ENCODE results near the gene BBC3. TPM values are rescaled to one million over a fixed set of nuclear protein-coding genes. Genes with fewer than 3 reads are reported as not detected.
"Not testable (repeated sequence)": the region's sequence is repeated elsewhere in the genome, so short reads cannot be mapped to it uniquely, and the experiment has no call there.

BBC3 gene, protein sequence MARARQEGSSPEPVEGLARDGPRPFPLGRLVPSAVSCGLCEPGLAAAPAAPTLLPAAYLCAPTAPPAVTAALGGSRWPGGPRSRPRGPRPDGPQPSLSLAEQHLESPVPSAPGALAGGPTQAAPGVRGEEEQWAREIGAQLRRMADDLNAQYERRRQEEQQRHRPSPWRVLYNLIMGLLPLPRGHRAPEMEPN
- total RNA-seq = 20.2 and 22.0 TPM in 2 replicates

DNA sequence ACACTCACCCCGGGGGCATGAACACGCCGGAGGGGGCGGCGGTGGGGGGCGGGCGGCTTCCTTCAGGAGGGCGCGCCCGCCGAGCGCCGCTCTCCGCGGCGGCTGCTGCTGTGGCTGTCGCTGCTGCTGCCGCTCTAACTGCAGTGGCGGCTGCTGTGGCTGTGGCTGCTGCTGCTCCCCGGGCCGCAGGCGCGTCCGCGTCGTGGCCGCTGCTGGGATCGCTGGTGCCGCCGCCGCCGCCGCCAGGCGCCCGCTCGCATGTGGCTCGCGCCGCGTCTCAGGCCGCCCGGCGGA, at the start of gene BBC3:
TSS of gene BBC3 (minus strand) at position 279 of the 294 bp plus-strand sequence. CDS start 2,768 bp downstream, outside the sequence.
- intact Hi-C loops (cut with micrococcal nuclease) = loop anchor here (1.0 kb wide), 3 partner anchors 10 to 43 kb away; partner anchors contain the start of gene INAFM1

DNA sequence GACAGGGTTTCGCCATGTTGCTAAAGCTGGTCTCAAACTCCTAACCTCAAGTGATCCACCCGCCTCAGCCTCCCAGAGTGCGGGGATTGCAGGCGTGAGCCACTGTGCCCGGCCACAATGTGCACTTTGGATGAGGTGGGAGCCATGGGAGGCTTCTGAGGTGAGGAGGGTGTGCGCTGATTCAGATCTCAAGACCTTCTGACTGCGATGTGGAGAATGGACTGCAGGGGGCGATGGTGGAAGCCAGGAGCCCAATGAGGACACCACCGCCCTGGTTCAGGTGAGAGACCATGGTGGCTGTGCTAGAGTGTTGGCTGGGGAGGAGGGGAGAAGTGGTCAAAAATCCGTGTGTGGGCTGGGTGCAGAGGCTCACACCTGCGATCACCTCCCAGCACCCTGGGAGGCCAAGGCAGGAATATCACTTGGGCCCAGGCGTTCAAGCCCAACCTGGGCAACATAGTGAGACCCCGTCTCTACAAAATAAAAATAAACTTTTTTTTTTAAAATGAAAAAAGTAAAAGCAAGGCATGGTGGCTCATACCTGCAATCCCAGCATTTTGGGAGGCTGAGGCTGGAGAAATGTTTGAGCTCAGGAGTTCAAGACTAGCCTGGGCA, 49.3 kb upstream of the BBC3 start:
- intact Hi-C loops (cut with micrococcal nuclease) = loop anchor here (1.0 kb wide), 1 partner anchor 147 kb away; no protein-coding TSS in a partner anchor

DNA sequence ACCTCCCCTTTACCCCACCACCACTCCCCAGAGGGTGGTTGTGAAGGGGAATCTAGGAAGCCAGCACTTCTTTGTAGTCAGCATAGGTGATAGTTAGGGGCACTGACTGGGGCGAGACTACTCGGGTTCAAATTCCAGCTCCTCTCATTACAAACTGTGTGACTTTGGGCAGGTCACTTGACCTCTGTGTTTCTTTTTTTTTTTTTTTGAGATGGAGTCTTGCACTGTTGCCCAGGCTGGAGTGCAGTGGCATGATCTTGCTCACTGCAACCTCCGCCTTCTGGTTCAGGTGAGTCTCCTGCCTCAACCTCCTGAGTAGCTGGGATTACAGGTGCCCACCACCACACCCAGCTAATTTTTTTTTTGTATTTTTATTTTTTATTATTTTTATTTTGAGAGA, 45.5 kb upstream of the BBC3 start:
- intact Hi-C loops (cut with micrococcal nuclease) = loop anchor here (10.0 kb wide), 1 partner anchor 1838 kb away; the partner anchor contains the start of genes C19orf73, LIN7B and PPFIA3

DNA sequence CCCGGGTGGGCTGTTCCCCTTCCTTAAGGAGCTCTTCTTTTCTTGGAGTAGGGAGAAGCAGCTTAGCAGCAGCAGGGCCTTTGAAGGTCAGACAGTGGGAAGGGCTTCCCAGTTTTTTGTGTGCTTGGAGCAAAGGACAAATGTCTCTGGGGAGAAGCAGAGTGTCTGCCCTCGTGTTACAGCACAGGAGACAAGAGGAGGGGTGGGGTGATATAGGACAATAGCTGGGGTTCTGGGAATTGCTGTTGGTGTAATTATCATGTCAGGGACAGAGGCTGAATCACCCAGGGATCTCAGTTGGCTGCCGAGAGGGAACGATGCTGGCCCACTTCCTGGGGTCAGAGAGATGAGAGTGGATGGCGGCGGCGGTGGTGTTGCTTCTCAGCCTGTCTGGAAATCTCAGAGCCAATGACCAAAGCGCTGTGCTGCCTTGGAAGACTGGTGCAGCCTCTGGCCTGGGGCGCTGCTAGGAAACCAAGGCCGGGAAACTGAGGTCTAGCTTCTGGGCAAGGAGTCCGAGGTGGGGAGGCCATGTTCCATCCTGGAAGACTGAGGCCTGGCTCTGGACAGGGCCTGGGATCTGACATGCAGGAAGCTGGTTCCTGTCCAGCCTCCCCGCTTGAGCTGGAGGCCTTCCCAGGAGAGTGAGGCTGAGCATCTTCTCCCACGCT, 44.9 kb upstream of the BBC3 start:
- intact Hi-C loops (cut with micrococcal nuclease) = loop anchor here (2.0 to 10.0 kb wide), 3 partner anchors 333 to 1839 kb away; partner anchors contain the start of genes BICRA, C19orf73, LIN7B and PPFIA3

DNA sequence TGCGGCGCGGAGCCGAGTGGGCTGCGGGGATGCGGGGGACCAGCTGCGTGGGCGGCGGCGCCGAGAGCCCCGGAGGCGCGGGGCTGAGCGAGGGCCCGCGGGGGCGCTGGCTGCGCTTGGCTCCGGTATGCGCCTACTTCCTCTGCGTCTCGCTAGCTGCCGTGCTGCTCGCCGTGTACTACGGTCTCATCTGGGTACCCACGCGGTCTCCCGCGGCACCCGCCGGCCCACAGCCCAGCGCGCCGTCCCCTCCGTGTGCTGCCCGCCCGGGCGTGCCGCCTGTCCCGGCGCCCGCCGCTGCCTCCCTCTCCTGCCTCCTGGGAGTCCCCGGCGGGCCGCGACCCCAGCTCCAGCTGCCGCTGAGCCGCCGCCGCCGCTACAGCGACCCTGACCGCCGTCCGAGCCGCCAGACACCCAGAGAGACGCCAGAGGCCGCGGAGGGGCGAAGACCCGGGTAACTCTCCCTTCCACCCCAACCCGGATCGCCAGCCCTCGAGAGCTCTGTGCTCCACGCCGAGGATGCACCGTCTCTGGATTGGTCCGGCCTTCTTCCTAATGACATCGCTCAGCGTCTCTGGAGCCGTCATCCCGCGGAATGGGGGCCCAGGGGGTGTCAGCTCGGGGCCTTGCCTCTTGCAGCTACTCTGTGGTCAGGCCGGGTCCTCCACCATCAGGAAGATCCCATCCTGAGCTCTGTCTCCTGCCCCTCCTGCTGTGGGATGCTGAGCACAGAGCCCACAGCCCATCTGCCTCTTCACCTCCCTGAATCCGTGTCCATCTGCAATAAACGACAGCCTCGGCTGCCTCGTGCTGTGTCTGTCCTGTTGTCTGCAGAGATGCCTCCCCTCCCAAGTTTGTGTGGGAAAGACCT, 44.1 kb upstream of the BBC3 start:
- intact Hi-C loops (cut with micrococcal nuclease) = loop anchor here (1.0 to 10.0 kb wide), 17 partner anchors 18 to 1840 kb away; partner anchors contain the start of genes ARHGAP35, BICRA, C19orf73 and DHX34

DNA sequence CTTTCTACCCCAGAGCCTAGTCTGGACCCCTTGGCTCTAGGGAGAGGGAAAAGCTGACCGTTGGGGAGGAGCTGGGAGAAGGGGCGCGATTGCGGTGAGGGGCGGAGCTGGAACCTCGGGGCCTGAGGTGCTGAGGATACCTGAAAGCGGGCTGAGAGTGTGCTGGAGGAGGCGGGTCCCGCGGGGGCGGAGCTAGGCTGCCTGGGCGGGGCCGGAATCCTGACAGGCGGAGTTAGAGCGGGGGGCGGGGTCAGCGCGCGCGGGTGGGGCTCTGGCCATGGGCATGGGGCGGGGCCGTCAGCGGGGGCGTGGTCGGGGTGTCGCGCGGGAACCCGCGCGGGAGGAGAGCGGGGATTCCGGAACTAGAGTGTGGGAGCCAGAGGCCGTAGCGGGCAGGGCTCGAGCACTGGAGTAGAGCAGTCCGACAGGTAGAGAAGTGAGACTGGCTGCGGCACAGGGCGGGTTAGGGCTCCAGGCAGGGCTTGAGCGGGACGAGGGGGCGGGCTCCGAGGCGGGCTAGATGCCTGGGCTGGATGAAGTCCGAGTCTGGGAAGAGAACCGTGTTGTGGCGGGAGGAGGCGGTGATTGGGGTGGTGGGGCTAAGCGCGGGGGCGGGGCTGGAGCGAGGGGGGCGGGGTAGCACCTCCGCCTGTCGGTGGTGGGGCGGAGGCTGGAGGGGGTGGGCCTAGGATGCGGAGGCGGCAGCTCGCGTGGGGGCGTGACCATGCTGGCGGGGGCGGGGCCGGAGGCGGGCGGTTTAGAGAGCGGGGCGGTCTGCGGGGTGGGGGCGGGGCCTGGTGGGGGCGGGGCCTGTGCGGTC, 43.3 kb upstream of the BBC3 start, which contains the start of gene INAFM1:
TSS of gene INAFM1 (plus strand) at position 815 of the 820 bp plus-strand sequence. CDS start 35 bp downstream, outside the sequence.
- intact Hi-C loops (cut with micrococcal nuclease) = loop anchor here (1.0 to 10.0 kb wide), 17 partner anchors 17 to 1841 kb away; partner anchors contain the start of genes ARHGAP35, BICRA, C19orf73 and DHX34

DNA sequence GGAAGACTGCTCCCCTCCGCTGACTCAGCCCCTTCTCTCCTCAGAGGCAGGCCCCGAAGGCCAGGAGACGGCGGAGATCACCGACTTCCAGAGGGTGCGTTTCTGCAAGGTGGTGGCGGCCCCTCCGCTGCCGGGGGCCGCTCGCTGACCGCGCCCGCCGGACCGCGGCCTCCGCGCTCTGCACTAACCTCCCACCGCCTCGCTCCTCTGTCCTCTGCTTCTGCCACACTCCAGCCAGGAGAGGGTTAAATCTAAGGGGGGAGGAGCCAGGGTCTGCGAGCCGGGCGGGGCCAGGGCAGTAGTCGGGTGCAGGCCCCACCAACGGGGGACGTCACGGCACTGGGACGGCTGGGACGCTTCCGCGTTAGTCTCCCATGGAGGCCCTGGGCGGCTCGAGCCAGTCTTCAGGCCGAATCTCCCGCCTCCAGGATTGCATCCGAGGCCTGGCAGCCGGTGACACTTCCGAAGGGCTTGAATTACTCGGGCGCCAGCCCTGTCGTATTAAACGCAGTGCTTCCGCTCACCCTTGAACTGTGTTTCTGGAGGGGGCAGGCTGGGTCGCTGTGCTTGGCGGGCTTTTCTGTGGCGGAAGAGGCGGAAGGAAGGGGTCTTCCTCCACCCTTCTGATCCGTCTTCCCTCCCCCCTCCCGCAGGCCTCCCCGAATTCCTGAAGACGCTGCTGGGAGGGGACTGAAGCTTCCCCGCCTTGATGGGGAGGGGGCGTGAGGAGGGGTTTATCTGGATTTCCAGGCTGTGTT, 42.5 kb upstream of the BBC3 start:
- intact Hi-C loops (cut with micrococcal nuclease) = loop anchor here (1.0 to 10.0 kb wide), 18 partner anchors 16 to 1841 kb away; partner anchors contain the start of genes ARHGAP35, BICRA, C19orf73 and DACT3

DNA sequence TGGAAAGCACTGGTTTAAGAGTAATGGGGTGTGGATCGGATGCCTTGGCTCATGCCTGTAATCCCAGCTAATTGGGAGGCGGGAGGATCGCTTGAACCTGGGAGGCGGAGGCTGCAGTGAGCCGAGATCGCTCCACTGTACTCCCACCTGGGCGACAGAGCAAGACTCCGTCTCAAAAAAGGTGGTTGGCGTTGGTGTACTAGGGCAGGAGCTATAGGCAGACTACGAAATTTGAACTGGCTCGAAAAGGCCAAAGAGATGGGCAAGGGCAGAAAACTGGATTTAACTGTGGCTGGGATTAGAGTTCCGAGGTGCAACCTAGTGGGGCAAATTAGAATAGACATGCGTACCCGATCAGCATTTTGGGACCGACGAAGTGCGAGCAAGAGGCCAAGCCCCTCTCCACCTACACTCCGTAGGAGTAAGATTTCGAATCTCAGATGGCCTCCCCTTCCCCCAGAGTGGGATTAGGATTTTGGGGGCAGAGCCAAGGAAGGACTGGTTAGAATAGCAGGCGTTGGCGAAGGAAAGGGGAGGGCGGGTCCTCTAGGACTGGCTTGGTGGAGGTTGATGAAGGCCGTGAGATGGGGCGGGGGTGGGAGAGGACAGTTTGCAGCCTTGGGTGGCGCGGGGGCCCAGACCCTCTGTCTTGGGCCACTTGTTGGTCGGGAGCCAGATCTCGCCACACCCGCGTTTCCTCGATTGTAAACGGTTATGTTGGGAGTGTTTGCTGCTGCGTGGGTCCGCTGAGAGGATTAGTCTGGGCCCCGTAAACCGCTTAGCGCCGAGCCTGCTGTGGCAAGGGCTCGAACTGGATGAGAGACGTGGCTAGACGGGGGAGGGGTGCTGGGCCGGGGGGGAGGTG, 41.7 kb upstream of the BBC3 start:
- intact Hi-C loops (cut with micrococcal nuclease) = loop anchor here (1.0 to 10.0 kb wide), 4 partner anchors 611 to 1842 kb away; partner anchors contain the start of genes C19orf73, DACT3, LIN7B and PPFIA3

DNA sequence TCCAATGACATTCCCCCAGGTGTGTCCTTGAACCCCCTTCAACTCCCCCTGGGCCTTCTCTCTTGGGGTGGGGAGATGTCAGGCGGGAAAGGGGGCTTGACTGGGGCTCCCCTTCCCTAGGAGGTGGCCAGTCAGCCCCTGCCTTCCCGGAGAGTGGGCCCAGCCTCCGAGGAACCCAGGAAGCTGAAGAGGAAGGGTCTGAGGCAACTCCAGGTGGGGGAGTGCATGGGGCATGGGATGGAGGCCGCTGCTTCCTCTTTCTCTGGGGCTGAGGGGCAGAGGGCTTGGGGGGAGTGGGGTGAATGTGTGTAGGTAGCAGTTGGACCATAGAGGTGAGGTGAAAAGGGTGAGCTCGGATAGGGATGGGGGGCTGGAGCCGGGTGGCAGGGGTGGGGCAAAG, 41.0 kb upstream of the BBC3 start:
- intact Hi-C loops (cut with micrococcal nuclease) = loop anchor here (5.0 to 10.0 kb wide), 3 partner anchors 1220 to 1843 kb away; partner anchors contain the start of genes C19orf73, LIN7B, PPFIA3 and PPM1N

DNA sequence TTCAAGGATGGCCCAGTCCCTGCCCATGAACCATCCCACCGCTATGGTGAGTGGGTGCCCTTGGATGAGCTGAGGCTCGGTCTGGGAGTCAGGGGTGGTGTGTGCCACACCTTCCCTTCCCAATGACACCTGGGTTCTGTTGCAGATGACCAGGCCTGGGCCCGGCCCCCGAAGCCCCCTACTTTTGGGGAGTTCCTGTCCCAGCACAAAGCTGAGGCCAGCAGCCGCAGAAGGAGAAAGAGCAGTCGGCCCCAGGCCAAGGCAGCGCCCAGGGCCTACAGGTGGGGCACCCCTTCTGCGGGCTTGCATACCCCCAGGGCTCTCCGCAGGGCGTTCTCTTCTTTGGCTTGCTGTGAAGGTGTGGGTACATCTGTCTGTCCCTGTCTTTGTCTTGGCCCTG, 39.4 kb upstream of the BBC3 start:
- intact Hi-C loops (cut with micrococcal nuclease) = loop anchor here (5.0 to 10.0 kb wide), 3 partner anchors 1222 to 1844 kb away; partner anchors contain the start of genes C19orf73, LIN7B, PPFIA3 and PPM1N

DNA sequence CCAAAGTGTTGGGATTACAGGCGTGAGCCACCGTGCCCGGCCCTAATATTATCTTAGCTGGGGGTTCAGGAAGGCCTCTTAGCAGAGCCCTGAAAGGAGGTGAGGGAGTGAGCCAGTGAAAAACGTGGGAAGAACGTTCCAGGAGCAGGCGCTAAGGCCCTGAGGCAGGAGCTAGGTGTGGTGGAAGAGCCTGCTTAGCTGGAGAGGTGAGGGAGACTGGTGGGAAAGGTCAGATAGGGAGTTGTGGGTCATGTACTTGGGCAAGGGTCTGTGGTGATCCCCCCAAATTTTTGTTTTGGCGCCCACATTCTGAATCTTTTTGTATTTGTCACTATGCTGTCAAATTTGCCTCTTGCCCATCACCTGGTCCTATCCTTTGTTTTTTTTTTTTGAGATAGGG, 38.6 kb upstream of the BBC3 start:
- intact Hi-C loops (cut with micrococcal nuclease) = no loop called here

DNA sequence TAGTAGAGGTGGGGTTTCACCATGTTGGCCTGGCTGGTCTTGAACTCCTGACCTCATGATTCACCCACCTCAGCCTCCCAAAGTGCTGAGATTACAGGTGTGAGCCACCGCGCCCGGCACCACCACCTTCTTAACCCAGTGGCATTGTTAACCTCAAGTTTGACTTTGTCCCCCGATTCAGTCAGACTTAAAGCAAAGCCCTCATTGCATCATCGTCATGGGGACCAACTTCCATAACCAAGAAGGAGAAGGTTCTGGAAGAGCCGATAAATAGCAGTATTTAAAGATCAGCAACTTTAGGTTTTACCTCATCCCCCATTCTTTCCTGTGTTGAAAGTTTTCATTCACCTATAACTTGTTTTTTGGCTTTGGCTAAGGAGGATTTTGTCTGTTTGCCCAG, 37.0 kb upstream of the BBC3 start:
- intact Hi-C loops (cut with micrococcal nuclease) = no loop called here

DNA sequence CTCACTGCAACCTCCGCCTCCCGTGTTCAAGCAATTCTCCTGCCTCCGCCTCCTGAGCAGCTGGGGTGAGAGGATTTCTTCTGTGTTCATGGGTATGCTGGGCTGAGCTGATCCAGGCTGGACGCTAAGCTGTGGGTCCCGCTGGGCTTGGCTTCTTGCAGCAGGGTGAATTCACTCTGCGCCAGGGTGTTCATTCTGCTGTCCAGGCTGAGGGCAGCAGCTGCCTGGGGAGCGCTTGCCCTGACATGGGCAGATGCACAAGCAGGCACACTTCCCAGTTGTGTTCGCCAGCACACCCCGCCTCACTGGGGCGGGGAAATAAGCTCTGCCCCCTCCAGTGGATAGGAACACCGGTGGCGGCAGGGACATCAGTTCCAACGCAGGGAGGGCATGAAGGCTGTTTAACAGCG, 36.4 kb upstream of the BBC3 start:
- intact Hi-C loops (cut with micrococcal nuclease) = no loop called here

DNA sequence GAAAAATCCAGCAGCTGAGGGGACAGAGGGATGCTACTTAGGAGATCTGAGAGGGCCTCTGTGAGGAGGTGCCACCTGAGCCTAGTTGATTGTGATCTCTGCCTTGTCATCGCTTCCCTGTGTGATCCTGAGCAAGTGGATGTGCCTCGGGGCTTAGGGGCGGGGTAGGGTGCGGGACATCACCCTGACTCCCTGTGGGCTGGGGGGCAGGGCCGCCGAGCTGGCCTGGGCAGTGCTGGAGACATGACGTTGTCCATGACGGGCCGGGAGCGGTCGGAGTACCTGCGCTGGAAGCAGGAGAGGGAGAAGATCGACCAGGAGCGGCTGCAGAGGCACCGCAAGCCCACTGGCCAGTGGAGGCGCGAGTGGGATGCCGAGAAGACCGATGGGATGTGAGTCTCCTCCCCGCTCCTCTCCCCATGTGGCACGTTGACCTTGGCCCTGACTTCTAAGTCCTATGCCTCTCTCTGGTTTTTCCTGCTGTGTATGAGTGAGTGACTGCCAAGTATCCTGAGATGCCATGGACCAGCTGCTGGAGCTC, 35.5 kb upstream of the BBC3 start:
- intact Hi-C loops (cut with micrococcal nuclease) = no loop called here

DNA sequence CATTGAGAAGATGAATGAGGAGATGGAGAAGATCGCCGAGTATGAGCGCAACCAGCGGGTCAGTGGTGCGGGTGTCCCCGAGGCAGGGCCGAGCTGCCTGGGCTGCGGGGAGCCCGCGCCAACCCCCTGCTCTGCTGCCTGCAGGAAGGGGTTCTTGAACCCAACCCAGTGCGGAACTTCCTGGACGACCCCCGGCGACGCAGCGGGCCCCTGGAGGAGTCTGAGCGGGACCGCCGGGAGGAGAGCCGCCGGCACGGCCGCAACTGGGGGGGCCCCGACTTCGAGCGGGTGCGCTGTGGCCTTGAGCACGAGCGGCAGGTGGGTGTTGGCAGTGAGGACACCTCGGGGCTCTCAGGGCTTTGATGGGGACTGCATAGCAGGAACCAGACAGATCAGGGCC, 33.6 kb upstream of the BBC3 start:
- intact Hi-C loops (cut with micrococcal nuclease) = no loop called here

DNA sequence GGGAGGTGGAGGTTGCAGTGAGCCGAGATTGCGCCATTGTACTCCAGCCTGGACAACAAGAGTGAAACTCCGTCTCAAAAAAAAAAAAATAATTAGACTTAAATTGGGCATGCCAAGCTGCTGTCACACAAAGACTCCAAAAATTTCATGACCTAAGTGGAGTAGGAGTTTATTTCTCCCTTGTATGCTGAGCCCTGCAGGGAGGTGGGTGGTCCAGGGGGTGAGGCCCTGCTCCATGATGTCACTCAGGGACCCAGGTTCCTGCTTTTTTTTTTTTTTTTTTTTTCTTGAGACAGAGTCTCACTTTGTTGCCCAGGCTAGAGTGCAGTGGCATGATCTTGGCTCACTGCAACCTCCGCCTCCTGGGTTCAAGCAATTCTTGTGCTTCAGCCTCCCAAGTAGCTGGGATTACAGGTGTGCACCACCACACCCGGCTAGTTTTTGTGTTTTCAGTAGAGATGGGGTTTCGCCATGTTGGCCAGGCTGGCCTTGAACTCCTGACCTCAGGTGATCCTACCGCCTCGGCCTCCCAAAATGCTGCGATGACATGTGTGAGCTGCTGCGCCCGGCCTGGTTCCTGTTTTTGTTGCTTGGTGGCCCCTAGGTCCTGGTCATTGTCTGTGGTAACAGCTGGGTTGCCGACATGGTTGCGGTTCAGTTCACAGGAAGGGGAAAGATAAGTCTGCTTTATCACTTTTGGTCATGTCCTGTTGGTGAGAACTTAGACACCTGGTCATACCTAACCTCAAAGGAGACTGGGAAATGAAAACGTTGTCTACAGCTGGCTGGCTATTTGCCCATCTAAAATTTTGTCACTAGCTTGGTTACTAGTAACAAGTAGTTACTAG, 31.2 kb upstream of the BBC3 start:
- intact Hi-C loops (cut with micrococcal nuclease) = not testable (repeated sequence)

DNA sequence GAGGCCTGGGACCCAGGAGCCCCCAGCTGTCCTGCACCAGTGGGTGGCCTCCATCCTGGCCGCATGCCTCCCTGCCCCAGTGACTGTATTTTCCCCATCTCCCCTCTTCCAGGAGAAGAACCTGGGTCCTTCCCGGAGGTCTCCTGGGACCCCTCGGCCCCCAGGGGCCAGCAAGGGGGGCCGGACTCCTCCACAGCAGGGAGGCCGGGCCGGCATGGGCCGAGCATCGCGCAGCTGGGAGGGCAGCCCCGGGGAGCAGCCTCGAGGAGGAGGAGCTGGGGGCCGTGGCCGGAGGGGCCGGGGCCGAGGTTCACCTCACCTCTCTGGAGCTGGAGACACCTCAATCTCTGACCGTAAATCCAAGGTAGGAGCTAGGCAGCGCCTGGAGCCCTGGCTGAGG, 29.5 kb upstream of the BBC3 start:
- intact Hi-C loops (cut with micrococcal nuclease) = no loop called here

Measured in T-helper 1 cell treated with Interleukin-12 subunit alpha and Interleukin-12 subunit beta and Interleukin-4 antibody, amounts not matched to agents 30 ng/mL and 1 ng/mL, for 36 hours (primary cell).